ENCODE measurements around the gene IFI30.

Gene IFI30

DNA sequence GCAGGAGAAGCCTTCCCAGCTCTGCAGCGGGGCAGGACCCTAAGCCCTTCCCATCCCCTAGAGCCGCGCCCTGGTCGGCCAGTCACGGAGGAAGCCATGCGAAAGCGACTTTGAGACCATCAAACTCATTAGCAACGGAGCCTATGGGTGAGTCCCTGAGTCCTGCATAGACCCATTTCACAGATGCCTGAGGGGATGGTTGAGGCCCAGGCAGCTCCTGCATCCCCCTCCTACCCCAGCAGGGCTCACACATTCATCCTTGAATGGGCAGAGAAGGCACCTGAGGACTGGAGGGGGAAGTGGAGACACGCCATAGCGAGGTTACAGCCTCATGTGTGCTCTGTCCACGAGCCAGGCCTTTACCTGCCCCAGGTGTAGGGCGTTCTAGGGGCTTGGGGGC, 44.8 kb upstream of the IFI30 start:
- H3K9ac ChIP-seq = no peak overlapping the region
- no peaks in the 10 kb centered on the region for H3K36me3 ChIP-seq (ENCODE audit: insufficient read depth)
- peaks cover 15% of the 10 kb centered on the region for H3K4me1 ChIP-seq (ENCODE audit: low read depth, poor library complexity, severe bottlenecking)
- H4K20me1 ChIP-seq (ENCODE audit: insufficient read depth) = no peaks in the 10 kb centered on the region
- no peaks in the 10 kb centered on the region for H3K27me3 ChIP-seq (ENCODE audit: insufficient read depth, low read depth)
- TF ChIP-seq, protein P1, sequence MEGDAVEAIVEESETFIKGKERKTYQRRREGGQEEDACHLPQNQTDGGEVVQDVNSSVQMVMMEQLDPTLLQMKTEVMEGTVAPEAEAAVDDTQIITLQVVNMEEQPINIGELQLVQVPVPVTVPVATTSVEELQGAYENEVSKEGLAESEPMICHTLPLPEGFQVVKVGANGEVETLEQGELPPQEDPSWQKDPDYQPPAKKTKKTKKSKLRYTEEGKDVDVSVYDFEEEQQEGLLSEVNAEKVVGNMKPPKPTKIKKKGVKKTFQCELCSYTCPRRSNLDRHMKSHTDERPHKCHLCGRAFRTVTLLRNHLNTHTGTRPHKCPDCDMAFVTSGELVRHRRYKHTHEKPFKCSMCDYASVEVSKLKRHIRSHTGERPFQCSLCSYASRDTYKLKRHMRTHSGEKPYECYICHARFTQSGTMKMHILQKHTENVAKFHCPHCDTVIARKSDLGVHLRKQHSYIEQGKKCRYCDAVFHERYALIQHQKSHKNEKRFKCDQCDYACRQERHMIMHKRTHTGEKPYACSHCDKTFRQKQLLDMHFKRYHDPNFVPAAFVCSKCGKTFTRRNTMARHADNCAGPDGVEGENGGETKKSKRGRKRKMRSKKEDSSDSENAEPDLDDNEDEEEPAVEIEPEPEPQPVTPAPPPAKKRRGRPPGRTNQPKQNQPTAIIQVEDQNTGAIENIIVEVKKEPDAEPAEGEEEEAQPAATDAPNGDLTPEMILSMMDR (conservative IDR thresholded peaks at IDR 0.05; ENCODE audit: low read depth, low read length) = no peak
- H2AFZ ChIP-seq (ENCODE audit: low read depth) = no peak overlapping the region
- no peaks in the 10 kb centered on the region for H3K79me2 ChIP-seq (ENCODE audit: insufficient read depth, low read depth)
- no peak overlapping the region for H3K4me2 ChIP-seq
- no peak overlapping the region for H3K27ac ChIP-seq
- no peak overlapping the region for H3K4me3 ChIP-seq (IDR thresholded peaks at IDR 0.05; ENCODE audit: insufficient read depth, low read depth, low read length)

DNA sequence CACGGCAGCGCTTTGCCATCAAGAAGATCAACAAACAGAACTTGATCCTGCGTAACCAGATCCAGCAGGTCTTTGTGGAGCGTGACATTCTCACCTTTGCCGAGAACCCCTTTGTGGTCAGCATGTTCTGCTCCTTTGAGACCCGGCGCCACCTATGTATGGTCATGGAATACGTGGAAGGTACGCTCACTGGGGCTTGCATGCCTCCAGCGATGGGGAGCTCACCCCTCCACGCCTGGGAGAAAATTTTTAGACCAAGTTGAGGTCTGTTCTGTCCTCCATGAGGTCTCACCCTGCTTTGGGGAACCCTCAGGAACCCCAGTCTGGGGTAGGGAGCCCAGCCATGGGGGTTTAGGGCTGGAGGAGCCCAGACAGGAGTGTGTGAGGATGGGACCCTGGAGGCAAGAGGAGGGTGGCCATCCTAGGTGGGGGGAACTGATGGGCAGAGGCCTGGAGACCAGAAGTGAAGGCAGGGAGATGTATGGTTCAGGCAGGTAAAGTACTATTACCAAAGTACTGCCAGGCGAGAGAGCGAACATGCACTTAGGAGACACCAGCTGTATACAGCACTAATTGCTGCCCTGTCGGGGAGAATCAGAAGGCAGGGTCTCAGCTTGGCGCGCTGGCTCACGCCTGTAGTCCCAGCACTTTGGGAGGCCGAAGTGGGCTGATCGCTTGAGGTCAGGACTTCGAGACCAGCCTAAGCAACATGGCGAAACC, 42.9 kb upstream of the IFI30 start:
- no peak overlapping the region for H3K4me2 ChIP-seq
- H3K27ac ChIP-seq = no peak overlapping the region
- no peak overlapping the region for H3K9ac ChIP-seq
- no peaks in the 10 kb centered on the region for H4K20me1 ChIP-seq (ENCODE audit: insufficient read depth)
- peaks cover 15% of the 10 kb centered on the region for H3K4me1 ChIP-seq (ENCODE audit: low read depth, poor library complexity, severe bottlenecking)
- H3K27me3 ChIP-seq (ENCODE audit: insufficient read depth, low read depth) = no peaks in the 10 kb centered on the region
- no peaks in the 10 kb centered on the region for H3K36me3 ChIP-seq (ENCODE audit: insufficient read depth)
- no peak overlapping the region for H2AFZ ChIP-seq (ENCODE audit: low read depth)
- no peaks in the 10 kb centered on the region for H3K79me2 ChIP-seq (ENCODE audit: insufficient read depth, low read depth)
- no peak overlapping the region for H3K4me3 ChIP-seq (IDR thresholded peaks at IDR 0.05; ENCODE audit: insufficient read depth, low read depth, low read length)
- TF ChIP-seq, protein P1 (conservative IDR thresholded peaks at IDR 0.05; ENCODE audit: low read depth, low read length) = no peak

DNA sequence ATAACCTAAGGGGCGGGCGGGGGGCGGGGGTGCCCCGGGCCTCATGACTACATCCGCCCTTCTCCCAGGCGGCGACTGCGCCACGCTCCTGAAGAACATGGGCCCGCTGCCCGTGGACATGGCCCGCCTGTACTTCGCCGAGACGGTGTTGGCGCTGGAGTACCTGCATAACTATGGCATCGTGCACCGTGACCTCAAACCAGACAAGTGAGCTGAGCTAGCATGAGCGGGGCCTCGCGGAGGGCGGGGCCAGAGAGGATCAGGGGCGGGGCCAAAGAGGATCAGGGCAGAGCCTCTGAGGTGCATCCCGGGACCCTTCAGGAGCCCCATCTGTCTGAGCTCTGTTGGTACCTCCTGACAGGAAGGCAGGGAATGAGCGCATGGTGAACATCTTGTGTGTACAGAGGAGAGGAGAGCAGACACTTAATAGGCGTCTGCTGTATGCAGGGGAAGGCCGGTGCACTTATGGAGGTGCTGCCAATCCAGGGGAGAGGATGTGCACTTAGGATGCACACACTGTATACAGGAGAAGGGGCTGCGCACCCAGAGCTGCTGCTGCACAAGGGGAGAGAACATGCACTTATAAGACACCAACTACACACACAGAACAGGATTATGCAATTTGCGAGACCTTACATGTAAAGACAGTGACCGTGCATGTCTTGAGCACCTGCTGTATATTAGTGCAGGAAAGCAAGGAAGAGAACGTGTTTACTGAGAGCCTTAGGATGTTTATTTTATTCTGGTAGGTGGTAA, 41.6 kb upstream of the IFI30 start:
- peaks cover 15% of the 10 kb centered on the region for H3K4me1 ChIP-seq (ENCODE audit: low read depth, poor library complexity, severe bottlenecking)
- no peaks in the 10 kb centered on the region for H3K79me2 ChIP-seq (ENCODE audit: insufficient read depth, low read depth)
- H3K4me2 ChIP-seq = no peak overlapping the region
- no peaks in the 10 kb centered on the region for H4K20me1 ChIP-seq (ENCODE audit: insufficient read depth)
- no peak overlapping the region for H2AFZ ChIP-seq (ENCODE audit: low read depth)
- H3K27me3 ChIP-seq (ENCODE audit: insufficient read depth, low read depth) = no peaks in the 10 kb centered on the region
- H3K36me3 ChIP-seq (ENCODE audit: insufficient read depth) = no peaks in the 10 kb centered on the region
- H3K27ac ChIP-seq = no peak overlapping the region
- no peak overlapping the region for H3K4me3 ChIP-seq (IDR thresholded peaks at IDR 0.05; ENCODE audit: insufficient read depth, low read depth, low read length)
- no peak overlapping the region for H3K9ac ChIP-seq
- TF ChIP-seq, protein P1 (conservative IDR thresholded peaks at IDR 0.05; ENCODE audit: low read depth, low read length) = no peak

DNA sequence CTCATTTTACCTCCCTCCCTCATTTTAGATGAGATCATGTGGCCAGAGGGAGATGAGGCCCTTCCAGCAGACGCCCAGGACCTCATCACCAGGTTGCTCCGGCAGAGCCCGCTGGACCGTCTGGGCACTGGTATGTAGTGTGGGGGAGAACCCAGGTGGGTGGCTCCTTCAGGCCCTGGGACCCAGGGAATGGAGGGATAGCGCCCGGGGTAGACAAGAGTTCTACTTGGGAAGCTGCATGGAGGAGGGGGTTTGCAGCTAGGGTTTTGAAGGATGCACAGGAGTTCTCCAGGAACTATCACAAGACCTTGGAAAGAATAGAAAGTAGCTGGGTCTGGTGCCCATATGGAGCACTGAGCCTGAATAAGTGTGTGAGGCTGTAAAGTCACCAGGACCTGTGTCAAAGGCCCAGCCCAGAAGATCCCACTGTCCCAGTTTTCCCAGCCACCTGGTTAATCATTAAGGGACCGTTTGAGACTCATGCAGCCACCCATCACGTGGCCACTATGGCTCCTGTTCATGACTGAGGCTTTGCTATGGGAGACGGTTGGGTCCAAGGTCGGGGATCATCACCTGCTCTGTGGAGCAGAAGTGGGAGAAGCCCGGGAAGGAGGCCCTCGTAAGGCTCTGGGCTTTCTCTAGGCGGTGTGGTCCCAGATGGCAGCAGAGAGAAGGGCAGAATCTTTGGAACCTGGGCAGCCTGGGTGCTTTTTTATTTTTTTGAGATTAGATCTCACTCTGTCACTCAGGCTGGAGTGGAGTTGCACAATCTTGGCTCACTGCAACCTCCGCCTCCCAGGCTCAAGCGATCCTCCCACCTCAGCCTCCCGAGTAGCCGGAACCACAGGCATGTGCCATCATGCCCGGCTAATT, 37.7 kb upstream of the IFI30 start:
- Histone ChIP-seq H3K36me3 (ENCODE audit: insufficient read depth) (no peaks in the 10 kb centered on the region), H2AFZ (ENCODE audit: low read depth) (no peak overlapping the region), H3K9ac (no peak overlapping the region)

More for the DNA sequence above, 37.7 kb upstream of the IFI30 start:
- no peak overlapping the region for H3K4me3 ChIP-seq (IDR thresholded peaks at IDR 0.05; ENCODE audit: insufficient read depth, low read depth, low read length)
- H3K27ac ChIP-seq = no peak overlapping the region
- H3K4me2 ChIP-seq = no peak overlapping the region
- no peaks in the 10 kb centered on the region for H3K79me2 ChIP-seq (ENCODE audit: insufficient read depth, low read depth)
- TF ChIP-seq, protein P1 (conservative IDR thresholded peaks at IDR 0.05; ENCODE audit: low read depth, low read length) = no peak
- H4K20me1 ChIP-seq (ENCODE audit: insufficient read depth) = no peaks in the 10 kb centered on the region
- H3K4me1 ChIP-seq (ENCODE audit: low read depth, poor library complexity, severe bottlenecking) = no peaks in the 10 kb centered on the region
- no peaks in the 10 kb centered on the region for H3K27me3 ChIP-seq (ENCODE audit: insufficient read depth, low read depth)
